Measurements from ENCODE around the gene SLC35E4.

DNA sequence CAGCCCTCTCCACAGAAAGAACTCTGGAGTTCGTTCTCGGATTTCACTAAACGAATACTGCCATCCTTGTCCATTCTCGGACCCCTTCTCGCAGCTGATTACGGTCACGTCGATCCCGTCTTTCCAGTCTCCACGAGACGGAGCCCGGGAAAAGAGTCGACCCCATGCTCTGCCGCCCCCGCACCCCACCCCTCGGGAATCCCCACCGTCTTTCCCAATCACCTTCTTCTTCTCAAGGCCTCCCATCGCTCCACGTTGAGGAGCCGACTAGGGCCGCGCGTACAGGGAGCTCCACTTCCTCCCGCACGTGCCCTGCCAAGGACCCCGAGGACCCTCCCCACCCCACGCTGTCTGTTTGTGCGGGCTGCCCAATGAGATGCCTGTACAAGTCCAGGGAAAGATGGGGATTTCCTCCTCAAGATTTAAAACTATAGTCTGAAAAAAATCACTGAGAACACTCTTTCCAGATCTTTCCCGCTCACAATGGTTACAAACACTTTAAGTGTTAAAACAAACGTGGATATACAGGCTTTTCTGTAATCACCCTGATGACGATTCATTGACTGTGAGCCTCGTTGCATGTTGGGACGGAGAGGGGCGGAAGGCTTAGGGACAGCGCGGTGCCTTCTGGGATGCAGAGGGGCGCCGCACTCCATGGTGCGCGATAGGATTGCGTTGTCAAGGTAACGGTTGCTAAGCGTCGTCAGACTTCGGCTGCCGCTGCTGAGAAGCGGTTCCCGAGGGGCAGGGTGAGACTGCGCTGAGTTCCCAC, 43.8 kb upstream of the SLC35E4 start, which contains the start of gene PES1:
- TF ChIP-seq, protein P1, sequence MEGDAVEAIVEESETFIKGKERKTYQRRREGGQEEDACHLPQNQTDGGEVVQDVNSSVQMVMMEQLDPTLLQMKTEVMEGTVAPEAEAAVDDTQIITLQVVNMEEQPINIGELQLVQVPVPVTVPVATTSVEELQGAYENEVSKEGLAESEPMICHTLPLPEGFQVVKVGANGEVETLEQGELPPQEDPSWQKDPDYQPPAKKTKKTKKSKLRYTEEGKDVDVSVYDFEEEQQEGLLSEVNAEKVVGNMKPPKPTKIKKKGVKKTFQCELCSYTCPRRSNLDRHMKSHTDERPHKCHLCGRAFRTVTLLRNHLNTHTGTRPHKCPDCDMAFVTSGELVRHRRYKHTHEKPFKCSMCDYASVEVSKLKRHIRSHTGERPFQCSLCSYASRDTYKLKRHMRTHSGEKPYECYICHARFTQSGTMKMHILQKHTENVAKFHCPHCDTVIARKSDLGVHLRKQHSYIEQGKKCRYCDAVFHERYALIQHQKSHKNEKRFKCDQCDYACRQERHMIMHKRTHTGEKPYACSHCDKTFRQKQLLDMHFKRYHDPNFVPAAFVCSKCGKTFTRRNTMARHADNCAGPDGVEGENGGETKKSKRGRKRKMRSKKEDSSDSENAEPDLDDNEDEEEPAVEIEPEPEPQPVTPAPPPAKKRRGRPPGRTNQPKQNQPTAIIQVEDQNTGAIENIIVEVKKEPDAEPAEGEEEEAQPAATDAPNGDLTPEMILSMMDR (IDR thresholded peaks at IDR 0.05; ENCODE audit: low read length): no peak
- TF ChIP-seq EZH2 (IDR thresholded peaks at IDR 0.05; ENCODE audit: borderline replicate concordance, low read length): no peak
